Stomach (tissue), 4 donors: ENCODE data around the gene CNDP1.
"Not testable (repeated sequence)": the region's sequence is repeated elsewhere in the genome, so short reads cannot be mapped to it uniquely, and the experiment has no call there.

Experiments used
- CTCF ChIP-seq, 7 experiments: fragments of 450-650 bp in 4 of 7; fragments of 200-600 bp in 3 of 7; sonication (generic) in 3 of 7; IDR thresholded peaks; one replicate each; pipeline ENCODE4 v1.5.1; 2016 to 2019; ENCODE audit warnings: antibody characterized with exemption in 7 of 7, control low read depth in 2 of 7, mild to moderate bottlenecking in 1 of 7
- POLR2AphosphoS5 ChIP-seq, 3 donors: sonication (generic); formaldehyde crosslinking; IDR thresholded peaks; one replicate each; pipeline ENCODE4 v1.6.1; 2016; ENCODE audit warnings: antibody characterized with exemption in 3 of 3

GRCh38 chr18:74565993-74566392, 31.7 kb downstream of the CNDP1 start:
- TF ChIP-seq CTCF, POLR2AphosphoS5 (IDR thresholded peaks at IDR 0.05): not testable (repeated sequence)
